22Rv1 (cell line): Measurements from ENCODE around the gene TXNDC12.

Source experiments
- CTCF ChIP-seq: fragments of 450-650 bp; IDR thresholded peaks from 2 replicates; pipeline ENCODE4 v1.5.1; 2017; ENCODE audit warnings: mild to moderate bottlenecking
- ZFX ChIP-seq: fragments of 450-650 bp; IDR thresholded peaks from 2 replicates; pipeline ENCODE4 v1.6.1; 2017; ENCODE audit warnings: antibody characterized with exemption, borderline replicate concordance

DNA sequence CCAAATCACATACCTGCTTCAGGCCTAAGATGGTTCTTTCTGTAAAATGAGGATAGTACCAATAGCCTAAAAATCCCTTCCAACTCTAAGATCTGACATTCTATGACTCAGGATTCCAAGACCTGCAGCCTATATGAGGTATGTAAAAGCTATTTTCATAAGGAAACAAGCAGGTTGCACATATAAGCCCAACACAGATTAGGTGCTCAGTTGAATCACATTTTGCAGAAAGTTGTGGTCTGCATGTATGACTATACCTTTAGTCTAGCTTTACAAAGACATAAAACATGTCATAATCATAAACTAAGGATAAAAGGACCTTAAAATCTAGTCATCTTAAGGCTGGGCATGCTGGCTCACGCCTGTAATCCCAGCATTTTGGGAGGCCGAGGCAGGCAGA lies 28.7 kb downstream of the TXNDC12 start:
- TF ChIP-seq CTCF, result no peak
- no peak for TF ChIP-seq ZFX
